ENCODE results near the gene MTMR3.
A peak's percentile ranks its signal among the peaks of the same experiment; 100 is the strongest.

Gene MTMR3

GRCh38 chr22:30031328-30031727, 148.4 kb downstream of the MTMR3 start:
- Mint-ChIP-seq H3K27me3 (no peaks in the 10 kb centered on the region), H3K4me1 (peaks cover 5% of the 10 kb centered on the region), H3K9me3 (no peaks in the 10 kb centered on the region), H3K36me3 (ENCODE audit: insufficient read depth) (peaks cover 14% of the 10 kb centered on the region), H3K27ac (ENCODE audit: low read depth) (no peak overlapping the region), H3K4me3 (no peak overlapping the region)
- ATAC-seq (replicated peaks; ENCODE audit: extremely low read depth, poor library complexity, severe bottlenecking) (no peak), DNase-seq (ENCODE audit: low spot score in 2 of 2) (no peak)

- H3K9me3 Mint-ChIP-seq, result no peaks in the 10 kb centered on the region
- no peak for ATAC-seq (replicated peaks; ENCODE audit: extremely low read depth, poor library complexity, severe bottlenecking)
- no peak overlapping the region for H3K27ac Mint-ChIP-seq (ENCODE audit: low read depth)
These were observed 148.9 kb downstream of the MTMR3 start for GRCh38 chr22:30031764-30032455.

GRCh38 chr22:30033137-30033536, 150.2 kb downstream of the MTMR3 start:
- no peak for DNase-seq (ENCODE audit: low spot score in 2 of 2)
- H3K27me3 Mint-ChIP-seq, result no peaks in the 10 kb centered on the region
- H3K4me3 Mint-ChIP-seq, result no peak overlapping the region
- ATAC-seq (replicated peaks; ENCODE audit: extremely low read depth, poor library complexity, severe bottlenecking), result no peak
- H3K27ac Mint-ChIP-seq (ENCODE audit: low read depth), result no peak overlapping the region
- H3K9me3 Mint-ChIP-seq, result no peaks in the 10 kb centered on the region
- peaks cover 8% of the 10 kb centered on the region for H3K36me3 Mint-ChIP-seq (ENCODE audit: insufficient read depth)
- peaks cover 5% of the 10 kb centered on the region for H3K4me1 Mint-ChIP-seq

More at GRCh38 chr22:30031764-30032455, 148.9 kb downstream of the MTMR3 start:
- H3K36me3 Mint-ChIP-seq (ENCODE audit: insufficient read depth), result peaks cover 12% of the 10 kb centered on the region
- no peak overlapping the region for H3K4me3 Mint-ChIP-seq
- H3K4me1 Mint-ChIP-seq, result peaks cover 5% of the 10 kb centered on the region
- DNase-seq (ENCODE audit: low spot score in 2 of 2), result no peak
- H3K27me3 Mint-ChIP-seq, result no peaks in the 10 kb centered on the region

- Mint-ChIP-seq H3K27ac (ENCODE audit: low read depth) (peak overlapping the region; percentile 35), H3K4me3 (no peak overlapping the region), H3K36me3 (ENCODE audit: insufficient read depth) (peaks cover 6% of the 10 kb centered on the region), H3K27me3 (no peaks in the 10 kb centered on the region), H3K4me1 (peaks cover 2% of the 10 kb centered on the region), H3K9me3 (no peaks in the 10 kb centered on the region)
- no peak for DNase-seq (ENCODE audit: low spot score in 2 of 2)
- no peak for ATAC-seq (replicated peaks; ENCODE audit: extremely low read depth, poor library complexity, severe bottlenecking)
These were observed 150.9 kb downstream of the MTMR3 start for GRCh38 chr22:30033901-30034300.

GRCh38 chr22:30036656-30037055, 153.7 kb downstream of the MTMR3 start:
- Mint-ChIP-seq H3K27ac (ENCODE audit: low read depth) (no peak overlapping the region), H3K36me3 (ENCODE audit: insufficient read depth) (peaks cover 4% of the 10 kb centered on the region), H3K27me3 (peaks cover 3% of the 10 kb centered on the region), H3K9me3 (no peaks in the 10 kb centered on the region), H3K4me3 (no peak overlapping the region), H3K4me1 (no peaks in the 10 kb centered on the region)
- DNase-seq (ENCODE audit: low spot score in 2 of 2) (no peak), ATAC-seq (replicated peaks; ENCODE audit: extremely low read depth, poor library complexity, severe bottlenecking) (no peak)

GRCh38 chr22:30038219-30038618, 155.2 kb downstream of the MTMR3 start:
- Mint-ChIP-seq H3K27ac (ENCODE audit: low read depth) (no peak overlapping the region), H3K4me1 (no peaks in the 10 kb centered on the region), H3K9me3 (no peaks in the 10 kb centered on the region), H3K27me3 (peaks cover 15% of the 10 kb centered on the region), H3K36me3 (ENCODE audit: insufficient read depth) (peaks cover 7% of the 10 kb centered on the region), H3K4me3 (no peak overlapping the region)
- no peak for DNase-seq (ENCODE audit: low spot score in 2 of 2)
- no peak for ATAC-seq (replicated peaks; ENCODE audit: extremely low read depth, poor library complexity, severe bottlenecking)

- no peak for ATAC-seq (replicated peaks; ENCODE audit: extremely low read depth, poor library complexity, severe bottlenecking)
- Mint-ChIP-seq H3K36me3 (ENCODE audit: insufficient read depth) (peaks cover 7% of the 10 kb centered on the region), H3K4me3 (no peak overlapping the region), H3K4me1 (no peaks in the 10 kb centered on the region), H3K9me3 (no peaks in the 10 kb centered on the region), H3K27ac (ENCODE audit: low read depth) (no peak overlapping the region), H3K27me3 (peaks cover 19% of the 10 kb centered on the region)
- DNase-seq (ENCODE audit: low spot score in 2 of 2), result no peak
These were observed 157.7 kb downstream of the MTMR3 start for GRCh38 chr22:30040499-30041260.

- no peak overlapping the region for H3K4me3 Mint-ChIP-seq
These were observed 158.5 kb downstream of the MTMR3 start for GRCh38 chr22:30041475-30041874.

GRCh38 chr22:30041881-30042280, 158.9 kb downstream of the MTMR3 start:
- no peak for DNase-seq (ENCODE audit: low spot score in 2 of 2)
- H3K4me3 Mint-ChIP-seq, result no peak overlapping the region
- H3K27me3 Mint-ChIP-seq, result peaks cover 19% of the 10 kb centered on the region
- H3K9me3 Mint-ChIP-seq, result no peaks in the 10 kb centered on the region
- peaks cover 10% of the 10 kb centered on the region for H3K4me1 Mint-ChIP-seq
- H3K36me3 Mint-ChIP-seq (ENCODE audit: insufficient read depth), result peaks cover 5% of the 10 kb centered on the region
- no peak for ATAC-seq (replicated peaks; ENCODE audit: extremely low read depth, poor library complexity, severe bottlenecking)
- no peak overlapping the region for H3K27ac Mint-ChIP-seq (ENCODE audit: low read depth)

More at GRCh38 chr22:30041475-30041874, 158.5 kb downstream of the MTMR3 start:
- no peak for ATAC-seq (replicated peaks; ENCODE audit: extremely low read depth, poor library complexity, severe bottlenecking)
- no peaks in the 10 kb centered on the region for H3K9me3 Mint-ChIP-seq
- no peak overlapping the region for H3K27ac Mint-ChIP-seq (ENCODE audit: low read depth)
- peaks cover 6% of the 10 kb centered on the region for H3K4me1 Mint-ChIP-seq
- DNase-seq (ENCODE audit: low spot score in 2 of 2), result no peak
- H3K27me3 Mint-ChIP-seq, result peaks cover 19% of the 10 kb centered on the region
- peaks cover 5% of the 10 kb centered on the region for H3K36me3 Mint-ChIP-seq (ENCODE audit: insufficient read depth)

- DNase-seq (ENCODE audit: low spot score in 2 of 2), result no peak
- H3K27ac Mint-ChIP-seq (ENCODE audit: low read depth), result no peak overlapping the region
- H3K27me3 Mint-ChIP-seq, result peaks cover 19% of the 10 kb centered on the region
- no peak overlapping the region for H3K4me3 Mint-ChIP-seq
- no peaks in the 10 kb centered on the region for H3K9me3 Mint-ChIP-seq
- no peak for ATAC-seq (replicated peaks; ENCODE audit: extremely low read depth, poor library complexity, severe bottlenecking)
- peaks cover 16% of the 10 kb centered on the region for H3K4me1 Mint-ChIP-seq
- peaks cover 5% of the 10 kb centered on the region for H3K36me3 Mint-ChIP-seq (ENCODE audit: insufficient read depth)
These were observed 160.2 kb downstream of the MTMR3 start for GRCh38 chr22:30043161-30043560.

- no peaks in the 10 kb centered on the region for H3K9me3 Mint-ChIP-seq
- no peak overlapping the region for H3K27ac Mint-ChIP-seq (ENCODE audit: low read depth)
These were observed 161.4 kb downstream of the MTMR3 start for GRCh38 chr22:30044369-30044768.

GRCh38 chr22:30044881-30045493, 162.0 kb downstream of the MTMR3 start:
- DNase-seq (ENCODE audit: low spot score in 2 of 2), result no peak
- peaks cover 16% of the 10 kb centered on the region for H3K4me1 Mint-ChIP-seq
- no peak for ATAC-seq (replicated peaks; ENCODE audit: extremely low read depth, poor library complexity, severe bottlenecking)
- no peak overlapping the region for H3K27ac Mint-ChIP-seq (ENCODE audit: low read depth)
- H3K9me3 Mint-ChIP-seq, result no peaks in the 10 kb centered on the region
- peaks cover 19% of the 10 kb centered on the region for H3K27me3 Mint-ChIP-seq
- no peak overlapping the region for H3K4me3 Mint-ChIP-seq
- peaks cover 7% of the 10 kb centered on the region for H3K36me3 Mint-ChIP-seq (ENCODE audit: insufficient read depth)

More at GRCh38 chr22:30044369-30044768, 161.4 kb downstream of the MTMR3 start:
- Mint-ChIP-seq H3K27me3 (peaks cover 19% of the 10 kb centered on the region), H3K4me1 (peaks cover 16% of the 10 kb centered on the region), H3K36me3 (ENCODE audit: insufficient read depth) (peaks cover 7% of the 10 kb centered on the region), H3K4me3 (no peak overlapping the region)
- ATAC-seq (replicated peaks; ENCODE audit: extremely low read depth, poor library complexity, severe bottlenecking) (no peak), DNase-seq (ENCODE audit: low spot score in 2 of 2) (no peak)

All from central memory CD8-positive, alpha-beta T cell (primary cell).